ENCODE data around the gene SEC14L5. TPM values are rescaled to one million over a fixed set of nuclear protein-coding genes. Genes with fewer than 3 reads are reported as not detected.

SEC14L5 gene
- total and polyA plus RNA-seq, 10 of the 15 experiments (the other 5 are each of a cell fraction or from before 2014, with no cell fraction given) = 0.01 TPM; not detected in 9

DNA sequence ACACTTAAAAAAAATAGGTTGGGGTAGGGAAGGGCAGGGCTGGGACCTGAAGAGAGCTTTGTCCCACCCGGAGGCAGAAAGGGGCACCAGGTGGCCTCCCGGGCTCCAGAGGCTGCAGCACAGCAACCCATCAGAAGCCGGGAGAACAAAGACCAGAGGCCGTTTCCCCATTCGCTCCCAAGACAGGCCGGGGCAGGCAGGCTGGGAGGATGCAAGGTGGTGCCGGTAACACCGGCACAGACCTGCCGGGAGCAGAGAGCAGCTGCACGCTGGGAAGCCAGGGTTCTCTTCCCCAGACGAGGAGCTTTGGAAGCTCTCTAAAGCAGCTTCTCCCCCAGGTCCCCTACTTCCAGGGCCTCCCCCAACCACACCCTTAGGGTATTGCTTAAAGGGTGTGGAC is 26.7 kb upstream of the SEC14L5 start:
- in situ Hi-C loops (cut with MboI) (no loop called here), intact Hi-C loops (cut with micrococcal nuclease; ENCODE audit: unreplicated experiment) (no loop called here)
- TF ChIP-seq WRNIP1 (IDR thresholded peaks at IDR 0.05; ENCODE audit: borderline replicate concordance, low read depth, low read length) = no peak
- no peak for TF ChIP-seq SMC3 (IDR thresholded peaks at IDR 0.05; ENCODE audit: borderline replicate concordance, low read length)
- no peak for TF ChIP-seq IRF4 (IDR thresholded peaks at IDR 0.05; ENCODE audit: low read depth, low read length)
- DNase-seq (ENCODE audit: low read depth, low spot score) (no peak), FAIRE-seq (no peak), ATAC-seq (no peak)
- no TSS peak for BruUV-seq (replicated peaks)
- ChIA-PET POLR2A (no interaction called here), RAD21 (ENCODE audit: unreplicated experiment) (no interaction called here), CTCF (interaction anchor here (1.0 kb wide), 1 partner anchor 137 kb away, joined by 3 read pairs; no protein-coding TSS in a partner anchor), SMC1A (ENCODE audit: uncharacterized antibody, unreplicated experiment) (no interaction called here)
- Histone ChIP-seq H3K79me2 (ENCODE audit: control insufficient read depth, insufficient read depth, low read length) (no peaks in the 10 kb centered on the region), H2AFZ (ENCODE audit: control insufficient read depth, low read depth, low read length) (no peak overlapping the region), H3K9ac (ENCODE audit: control insufficient read depth, insufficient read depth, low read length) (no peak overlapping the region), H3K27ac (ENCODE audit: control insufficient read depth, insufficient read depth) (no peak overlapping the region), H4K20me1 (ENCODE audit: control insufficient read depth, insufficient read depth) (no peaks in the 10 kb centered on the region), H3K4me1 (ENCODE audit: control insufficient read depth, insufficient read depth, low read length) (no peaks in the 10 kb centered on the region), H3K36me3 (ENCODE audit: control insufficient read depth in 2 of 2, insufficient read depth in 2 of 2, low read length in 1 of 2) (no peaks in the 10 kb centered on the region), H3K9me3 (replicated peaks; ENCODE audit: control insufficient read depth, insufficient read depth, low read length) (peaks cover 3% of the 10 kb centered on the region; the same call in 2 of the 3 replicates), H3K4me2 (ENCODE audit: control insufficient read depth, insufficient read depth) (no peak overlapping the region), H3K27me3 (replicated peaks in 1 of 2; ENCODE audit: control insufficient read depth in 2 of 2, insufficient read depth in 2 of 2, low read length in 1 of 2) (peaks cover 0 to 3% of the 10 kb centered on the region in 2 experiments; a peak in 2 of 4 replicates), H3K4me3 (no peak overlapping the region)
- WGBS (ENCODE audit: insufficient coverage, insufficient replicate concordance, low lambda C conversion rate, missing lambda C conversion rate) = 53% methylated on average over 11 of the region's 11 CpGs

DNA sequence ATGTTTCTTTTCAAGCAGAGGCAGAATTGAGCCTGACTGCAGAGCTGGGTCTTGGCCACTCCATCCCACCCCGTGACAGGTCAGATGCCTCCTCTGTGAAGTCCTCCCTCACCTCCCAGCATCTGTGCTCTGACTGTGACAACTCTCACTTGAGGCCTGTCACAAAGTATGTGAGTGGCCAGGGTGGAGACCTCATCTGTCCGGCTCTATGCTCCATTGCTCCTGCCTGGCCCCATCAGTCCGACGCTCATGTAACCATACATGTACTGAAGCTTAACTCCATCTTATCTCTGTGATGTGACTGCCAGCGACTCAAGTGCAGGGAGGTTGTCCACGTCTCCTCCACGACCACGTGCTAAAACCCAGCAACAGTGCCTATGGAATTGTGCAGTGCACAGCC is 24.7 kb upstream of the SEC14L5 start:
- Histone ChIP-seq H3K79me2 (ENCODE audit: control insufficient read depth, insufficient read depth, low read length) (no peaks in the 10 kb centered on the region), H3K27me3 (replicated peaks in 1 of 2; ENCODE audit: control insufficient read depth in 2 of 2, insufficient read depth in 2 of 2, low read length in 1 of 2) (peaks cover 3 to 12% of the 10 kb centered on the region in 2 experiments; a peak in 3 of 4 replicates), H3K4me3 (no peak overlapping the region), H3K9me3 (replicated peaks; ENCODE audit: control insufficient read depth, insufficient read depth, low read length) (no peaks in the 10 kb centered on the region), H4K20me1 (ENCODE audit: control insufficient read depth, insufficient read depth) (no peaks in the 10 kb centered on the region; the same call in 1 of the 2 replicates), H3K4me2 (ENCODE audit: control insufficient read depth, insufficient read depth) (no peak overlapping the region), H3K27ac (ENCODE audit: control insufficient read depth, insufficient read depth) (no peak overlapping the region), H3K4me1 (ENCODE audit: control insufficient read depth, insufficient read depth, low read length) (no peaks in the 10 kb centered on the region), H3K9ac (ENCODE audit: control insufficient read depth, insufficient read depth, low read length) (no peak overlapping the region), H3K36me3 (ENCODE audit: control insufficient read depth in 2 of 2, insufficient read depth in 2 of 2, low read length in 1 of 2) (no peaks in the 10 kb centered on the region), H2AFZ (ENCODE audit: control insufficient read depth, low read depth, low read length) (no peak overlapping the region)
- RAD21 ChIA-PET (ENCODE audit: unreplicated experiment) = interaction anchor here (0.8 kb wide), 1 partner anchor 152 kb away, joined by 3 read pairs; no protein-coding TSS in a partner anchor
- BruUV-seq (replicated peaks) = no TSS peak
- no peak for DNase-seq (ENCODE audit: low read depth, low spot score)
- no peak for FAIRE-seq
- 31% methylated on average over 8 of the region's 8 CpGs for WGBS (ENCODE audit: insufficient coverage, insufficient replicate concordance, low lambda C conversion rate, missing lambda C conversion rate)
- POLR2A ChIA-PET = no interaction called here
- SMC1A ChIA-PET (ENCODE audit: uncharacterized antibody, unreplicated experiment) = no interaction called here
- ATAC-seq = no peak
- intact Hi-C loops (cut with micrococcal nuclease; ENCODE audit: unreplicated experiment) = no loop called here
- in situ Hi-C loops (cut with MboI) = no loop called here
- CTCF ChIA-PET = interaction anchor here (0.6 kb wide), 1 partner anchor 1083 kb away, joined by 3 read pairs; no protein-coding TSS in a partner anchor
- TF ChIP-seq, protein P1, sequence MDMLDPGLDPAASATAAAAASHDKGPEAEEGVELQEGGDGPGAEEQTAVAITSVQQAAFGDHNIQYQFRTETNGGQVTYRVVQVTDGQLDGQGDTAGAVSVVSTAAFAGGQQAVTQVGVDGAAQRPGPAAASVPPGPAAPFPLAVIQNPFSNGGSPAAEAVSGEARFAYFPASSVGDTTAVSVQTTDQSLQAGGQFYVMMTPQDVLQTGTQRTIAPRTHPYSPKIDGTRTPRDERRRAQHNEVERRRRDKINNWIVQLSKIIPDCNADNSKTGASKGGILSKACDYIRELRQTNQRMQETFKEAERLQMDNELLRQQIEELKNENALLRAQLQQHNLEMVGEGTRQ (IDR thresholded peaks at IDR 0.05; ENCODE audit: borderline replicate concordance, low read depth, low read length) = no peak
- TF ChIP-seq MEF2A (IDR thresholded peaks at IDR 0.05; ENCODE audit: insufficient read depth, low read depth, low read length) = no peak
- no peak for TF ChIP-seq ZNF274 (IDR thresholded peaks at IDR 0.05; ENCODE audit: insufficient read depth, insufficient read length)
- no peak for TF ChIP-seq RFX5 (IDR thresholded peaks at IDR 0.05; ENCODE audit: low read depth, low read length)
- no peak for TF ChIP-seq SRF (IDR thresholded peaks at IDR 0.05; ENCODE audit: low read depth in 2 of 2, low read length in 2 of 2)
- TF ChIP-seq ZNF207 (IDR thresholded peaks at IDR 0.05; ENCODE audit: borderline replicate concordance) = no peak
- no peak for TF ChIP-seq YBX1 (IDR thresholded peaks at IDR 0.05)
- TF ChIP-seq IKZF1 (conservative IDR thresholded peaks at IDR 0.05) = no peak
- TF ChIP-seq, protein P2, sequence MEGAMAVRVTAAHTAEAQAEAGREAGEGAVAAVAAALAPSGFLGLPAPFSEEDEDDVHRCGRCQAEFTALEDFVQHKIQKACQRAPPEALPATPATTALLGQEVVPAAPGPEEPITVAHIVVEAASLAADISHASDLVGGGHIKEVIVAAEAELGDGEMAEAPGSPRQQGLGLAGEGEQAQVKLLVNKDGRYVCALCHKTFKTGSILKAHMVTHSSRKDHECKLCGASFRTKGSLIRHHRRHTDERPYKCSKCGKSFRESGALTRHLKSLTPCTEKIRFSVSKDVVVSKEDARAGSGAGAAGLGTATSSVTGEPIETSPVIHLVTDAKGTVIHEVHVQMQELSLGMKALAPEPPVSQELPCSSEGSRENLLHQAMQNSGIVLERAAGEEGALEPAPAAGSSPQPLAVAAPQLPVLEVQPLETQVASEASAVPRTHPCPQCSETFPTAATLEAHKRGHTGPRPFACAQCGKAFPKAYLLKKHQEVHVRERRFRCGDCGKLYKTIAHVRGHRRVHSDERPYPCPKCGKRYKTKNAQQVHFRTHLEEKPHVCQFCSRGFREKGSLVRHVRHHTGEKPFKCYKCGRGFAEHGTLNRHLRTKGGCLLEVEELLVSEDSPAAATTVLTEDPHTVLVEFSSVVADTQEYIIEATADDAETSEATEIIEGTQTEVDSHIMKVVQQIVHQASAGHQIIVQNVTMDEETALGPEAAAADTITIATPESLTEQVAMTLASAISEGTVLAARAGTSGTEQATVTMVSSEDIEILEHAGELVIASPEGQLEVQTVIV (IDR thresholded peaks at IDR 0.05; ENCODE audit: borderline replicate concordance, partially characterized antibody) = no peak
- TF ChIP-seq CEBPB (IDR thresholded peaks at IDR 0.05; ENCODE audit: borderline replicate concordance in 1 of 2, low read depth in 2 of 2, low read length in 2 of 2) = no peak
- TF ChIP-seq POLR2AphosphoS2 (IDR thresholded peaks at IDR 0.05; ENCODE audit: low read depth, low read length) = no peak

Measured in GM12878 (cell line).